Ovary (tissue), 3 donors: Measurements from ENCODE around the gene LITAF.

Source experiments
- CTCF ChIP-seq, 3 donors: fragments of 450-650 bp in 2 of 3; fragments of 200-600 bp in 1 of 3; IDR thresholded peaks; one replicate each; pipeline versions ENCODE4 v1.5.1 to v1.8.0; 2016 to 2022; ENCODE audit warnings: antibody characterized with exemption in 3 of 3, mild to moderate bottlenecking in 1 of 3
- POLR2A ChIP-seq: fragments of 450-650 bp; IDR thresholded peaks from one replicate; pipeline ENCODE4 v1.6.1; 2017; ENCODE audit warnings: antibody characterized with exemption, mild to moderate bottlenecking, moderate library complexity
- donor health status: DM: no; HTN: no; CAD: no.

GRCh38 chr16:11614587-11615175, 28.0 kb upstream of the LITAF start:
- TF ChIP-seq POLR2A, result no peak
- TF ChIP-seq CTCF (IDR thresholded peaks at IDR 0.05), result no peak
